SK-N-SH (cell line): ENCODE measurements around the gene SMPDL3A.

Experiments
- CTCF ChIP-seq: fragments of 200-600 bp; sonication (generic); IDR thresholded peaks from 2 replicates; pipeline ENCODE4 v1.6.1; 2017; ENCODE audit warnings: antibody characterized with exemption, mild to moderate bottlenecking, moderate library complexity
- RAD21 ChIP-seq: IDR thresholded peaks from 2 replicates; pipeline ENCODE4 v1.6.1; 2012; ENCODE audit warnings: mild to moderate bottlenecking, low read length
- SMC3 ChIP-seq: IDR thresholded peaks from 2 replicates; pipeline ENCODE4 v1.6.1; 2012; ENCODE audit warnings: low read depth, low read length, improper control_type of control experiment
- TCF12 ChIP-seq: IDR thresholded peaks from 2 replicates; pipeline ENCODE4 v1.4.0; 2012
- TEAD4 ChIP-seq: IDR thresholded peaks from 2 replicates; pipeline ENCODE4 v1.4.0; 2012; ENCODE audit warnings: mild to moderate bottlenecking, borderline replicate concordance; ENCODE audit not compliant: insufficient read depth

GRCh38 chr6:122817766-122818165 is 28.7 kb downstream of the SMPDL3A start:
- TF ChIP-seq CTCF (no peak), TEAD4 (no peak), RAD21 (no peak), TCF12 (no peak), SMC3 (no peak)
